K562 (cell line): ENCODE measurements around the gene TENM3. TPM values are rescaled to one million over a fixed set of nuclear protein-coding genes. Genes with fewer than 3 reads are reported as not detected.

Source experiments
- ATAC-seq: fragments of 200-7000 bp; cut with Tn5 transposase; 3 replicates; pipeline ENCODE4 v1.9.1; 2020; ENCODE audit warnings: moderate library complexity
- BruUV-seq: library from RNA; stranded (reverse); fragments of 400-500 nt; replicated peaks from 2 replicates; lab custom pipeline; 2021; lab: Mats Ljungman, UMichigan
- CTCF ChIA-PET: fragments of 300-600 bp; formaldehyde crosslinking; extraction: SDS; loops from one replicate; lab custom pipeline; 2021; ENCODE audit warnings: low intra/inter-chr PET ratio; lab: Yijun Ruan, JAX
- POLR2A ChIA-PET: fragments of 300-600, 350-650 bp; sonication (Branson Sonifier 250); formaldehyde crosslinking; extraction: SDS; loops from one replicate; lab custom pipeline; 2021; ENCODE audit warnings: antibody characterized with exemption, inconsistent platforms; lab: Yijun Ruan, JAX
- DNase-seq, 4 experiments: peaks; one replicate each; pipeline versions ENCODE4 v3.0.0 to v3.0.0-alpha.2; 2011 to 2018; ENCODE audit warnings: low spot score in 3 of 4, mixed read lengths in 3 of 4; ENCODE audit errors: extremely low read depth in 1 of 4
- FAIRE-seq: peaks from 2 replicates; lab custom pipeline; 2011; peaks lifted over from hg19 to GRCh38; lab: Jason Lieb, UNC
- H2AFZ ChIP-seq: 2 replicates; pipeline ENCODE4 v1.6.0; 2011; ENCODE audit warnings: low read depth, low read length, control low read depth, inconsistent platforms
- H3K27ac ChIP-seq: fragments of 200-600 bp; 3 replicates; pipeline ENCODE4 v1.8.0; 2011; ENCODE audit warnings: low read depth, mild to moderate bottlenecking, control low read depth, inconsistent platforms, low read length, moderate library complexity, mixed read lengths; ENCODE audit errors: extremely low read depth
- H3K27me3 ChIP-seq, 2 experiments: fragments of 300-600 bp in 1 of 2; 2 replicates in 1 of 2; 3 replicates in 1 of 2; pipeline versions ENCODE4 v1.6.0 to v1.8.0; 2011; ENCODE audit warnings: inconsistent platforms in 2 of 2, low read length in 2 of 2, mild to moderate bottlenecking in 1 of 2, mixed read lengths in 1 of 2, moderate library complexity in 1 of 2; ENCODE audit not compliant: control insufficient read depth in 2 of 2, insufficient read depth in 2 of 2
- H3K36me3 ChIP-seq: fragments of 300-600 bp; 3 replicates; pipeline ENCODE4 v1.8.0; 2011; ENCODE audit warnings: mild to moderate bottlenecking, low read length, inconsistent platforms; ENCODE audit not compliant: control insufficient read depth, insufficient read depth
- H3K4me1 ChIP-seq, 2 experiments: fragments of 200-600 bp in 1 of 2; replicated peaks in 1 of 2; 2 replicates in 1 of 2; 3 replicates in 1 of 2; pipeline versions ENCODE4 v1.5.1 to v1.8.0; 2011; ENCODE audit warnings: inconsistent platforms in 2 of 2, low read length in 2 of 2, mild to moderate bottlenecking in 1 of 2, mixed read lengths in 1 of 2, moderate library complexity in 1 of 2; ENCODE audit not compliant: control insufficient read depth in 2 of 2, insufficient read depth in 2 of 2
- H3K4me2 ChIP-seq: 2 replicates; pipeline ENCODE4 v1.6.1; 2011; ENCODE audit warnings: low read length, control low read depth, inconsistent platforms, mixed read lengths; ENCODE audit not compliant: insufficient read depth
- H3K4me3 ChIP-seq: fragments of 200-600 bp; sonication (generic), shearing (Covaris generic); 2 replicates; pipeline ENCODE4 v1.5.1; 2016; ENCODE audit warnings: control low read depth, inconsistent platforms
- H3K79me2 ChIP-seq: fragments of 200-600 bp; 3 replicates; pipeline ENCODE4 v1.8.0; 2011; ENCODE audit warnings: low read length, inconsistent platforms; ENCODE audit not compliant: control insufficient read depth, insufficient read depth
- H3K9ac ChIP-seq, 2 experiments: 2 replicates each; pipeline versions ENCODE4 v1.6.0 to v1.6.1; 2011; ENCODE audit warnings: low read depth in 2 of 2, low read length in 2 of 2, control low read depth in 1 of 2, inconsistent platforms in 1 of 2, mild to moderate bottlenecking in 1 of 2, mixed read lengths in 1 of 2; ENCODE audit not compliant: insufficient read depth in 1 of 2
- H3K9me1 ChIP-seq: one replicate; pipeline ENCODE4 v1.6.0; 2011; ENCODE audit warnings: inconsistent platforms, mild to moderate bottlenecking, low read length, moderate library complexity; ENCODE audit not compliant: control insufficient read depth, insufficient read depth
- H3K9me3 ChIP-seq: replicated peaks from 2 replicates; pipeline ENCODE4 v1.5.1; 2011; ENCODE audit warnings: low read depth, low read length, inconsistent platforms; ENCODE audit not compliant: control insufficient read depth, insufficient read depth
- H4K20me1 ChIP-seq: replicated peaks from 2 replicates; pipeline ENCODE4 v1.6.1; 2011; ENCODE audit warnings: low read length, inconsistent platforms, mixed read lengths; ENCODE audit not compliant: control insufficient read depth, insufficient read depth
- CSDE1 ChIP-seq, 2 experiments: fragments of 450-650 bp; IDR thresholded peaks; 2 replicates each; pipeline ENCODE4 v1.6.1; 2016; ENCODE audit warnings: mild to moderate bottlenecking in 1 of 2
- CTBP1 ChIP-seq: fragments of 450-650 bp; IDR thresholded peaks from 2 replicates; pipeline ENCODE4 v1.6.1; 2016; ENCODE audit warnings: borderline replicate concordance
- NCOA6 ChIP-seq: fragments of 450-650 bp; IDR thresholded peaks from 2 replicates; pipeline ENCODE4 v1.6.1; 2017; ENCODE audit warnings: mild to moderate bottlenecking
- PHF20 ChIP-seq: fragments of 450-650 bp; IDR thresholded peaks from 2 replicates; pipeline ENCODE4 v1.6.1; 2018; ENCODE audit not compliant: partially characterized antibody
- RCOR1 ChIP-seq, 2 experiments: IDR thresholded peaks; 2 replicates each; pipeline ENCODE4 v1.6.1; 2012; ENCODE audit warnings: low read depth in 2 of 2, low read length in 2 of 2, borderline replicate concordance in 1 of 2, improper control_type of control experiment in 1 of 2
- XRCC4 ChIP-seq: IDR thresholded peaks from one replicate; pipeline ENCODE4 v1.6.1; 2011; ENCODE audit not compliant: insufficient read depth, insufficient read length; ENCODE audit errors: extremely low read depth
- ZC3H8 ChIP-seq: fragments of 450-650 bp; IDR thresholded peaks from 2 replicates; pipeline ENCODE4 v1.6.1; 2017
- ZNF217 ChIP-seq: sonication (generic); formaldehyde crosslinking; IDR thresholded peaks from 2 replicates; pipeline ENCODE4 v1.8.0; 2022; ENCODE audit warnings: mild to moderate bottlenecking, missing genetic modification reagents
- ZNF445 ChIP-seq: fragments of 250-450 bp; sonication (Bioruptor Pico); IDR thresholded peaks from 2 replicates; pipeline ENCODE4 v1.4.0; 2020; ENCODE audit warnings: low read depth, mild to moderate bottlenecking, moderate library complexity
- ZNF668 ChIP-seq: fragments of 250-450 bp; sonication (Bioruptor Pico); IDR thresholded peaks from 2 replicates; pipeline ENCODE4 v1.8.0; 2022; ENCODE audit warnings: mild to moderate bottlenecking, inconsistent platforms
- WGBS: fragments of 100-300 bp; shearing (Covaris generic); methylation state at CpG from one replicate; pipeline ENCODE4 v1.1.6; 2016; ENCODE audit warnings: low coverage, mixed read lengths; ENCODE audit not compliant: insufficient coverage; ENCODE audit errors: missing lambda C conversion rate; 5-methylcytosine and 5-hydroxymethylcytosine counted together
- in situ Hi-C: fragments of 300-500 bp; cut with MboI; formaldehyde crosslinking; loops from 4 replicates; pipeline ENCODE4 v1.15.0; 2018; ENCODE audit warnings: inconsistent platforms, mixed read lengths
- intact Hi-C: fragments of 100-400 bp; cut with micrococcal nuclease; formaldehyde crosslinking; loops from 2 replicates; pipeline ENCODE4 v1.14.2; 2022
- polyA plus RNA-seq, 8 experiments: library from polyadenylated mRNA; depleted of rRNA in 4 of 8; stranded (reverse) in 5 of 8; unstranded in 3 of 8; fragments of >200 nt; fragmentation: Nextera tagmentation in 2 of 8; fragmentation: Illumina TruSeq in 1 of 8; extraction: Ambion mirVana in 2 of 8; extraction: Trizol in 1 of 8; gene quantifications; 2 replicates each; pipeline versions ENCODE4 v1.2.1 to v1.2.3, GENCODE V29; 2011 to 2014; ENCODE audit warnings: inconsistent platforms in 1 of 8, missing spikeins in 1 of 8
- total RNA-seq, 7 experiments: library from RNA; depleted of rRNA in 6 of 7; stranded (reverse); fragments of >200 nt in 6 of 7; fragmentation: Illumina TruSeq in 2 of 7; extraction: Trizol in 2 of 7; gene quantifications; 2 replicates each; pipeline versions ENCODE4 v1.2.1 to v1.2.3, GENCODE V29; 2011 to 2021; ENCODE audit warnings: low replicate concordance in 1 of 7
- TF ChIP-seq, protein P1 (sequence below): sonication (generic); formaldehyde crosslinking; IDR thresholded peaks from 2 replicates; pipeline ENCODE4 v1.5.0; 2020; ENCODE audit warnings: missing genetic modification reagents
- TF ChIP-seq, protein P2 (sequence below): sonication (generic); formaldehyde crosslinking; IDR thresholded peaks from 2 replicates; pipeline ENCODE4 v1.4.0; 2020; ENCODE audit warnings: mild to moderate bottlenecking, missing genetic modification reagents

Gene TENM3
- total and polyA plus RNA-seq, 9 of the 15 experiments (the other 6 are each of a cell fraction or from before 2014, with no cell fraction given): 0.01 to 0.02 TPM; not detected in 7

DNA sequence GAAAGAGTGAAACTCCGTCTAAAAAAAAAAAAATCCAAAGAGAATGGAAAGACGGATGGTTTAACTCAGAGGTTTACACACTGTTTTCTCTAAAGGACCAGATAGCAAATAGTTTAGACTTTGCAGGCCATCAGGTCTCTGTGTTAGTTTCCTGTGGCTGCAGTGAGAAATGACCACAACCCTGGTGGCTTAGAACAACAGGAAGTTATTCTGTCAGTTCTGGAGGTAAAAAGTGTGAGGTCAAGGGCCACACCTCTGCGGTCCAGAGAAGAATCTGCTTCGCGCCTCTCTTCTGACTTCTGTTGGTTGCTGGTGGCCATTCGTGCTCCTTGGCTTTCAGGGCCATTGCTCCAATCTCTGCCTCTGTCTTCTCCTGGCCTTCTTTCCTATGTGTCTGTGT lies 76.9 kb downstream of the TENM3 start (continued):
- TF ChIP-seq, protein P1, sequence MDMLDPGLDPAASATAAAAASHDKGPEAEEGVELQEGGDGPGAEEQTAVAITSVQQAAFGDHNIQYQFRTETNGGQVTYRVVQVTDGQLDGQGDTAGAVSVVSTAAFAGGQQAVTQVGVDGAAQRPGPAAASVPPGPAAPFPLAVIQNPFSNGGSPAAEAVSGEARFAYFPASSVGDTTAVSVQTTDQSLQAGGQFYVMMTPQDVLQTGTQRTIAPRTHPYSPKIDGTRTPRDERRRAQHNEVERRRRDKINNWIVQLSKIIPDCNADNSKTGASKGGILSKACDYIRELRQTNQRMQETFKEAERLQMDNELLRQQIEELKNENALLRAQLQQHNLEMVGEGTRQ (CRISPR knock-in tag): no peak
- no peak for TF ChIP-seq CTBP1
- no peak for TF ChIP-seq ZNF217 (CRISPR knock-in tag)

DNA sequence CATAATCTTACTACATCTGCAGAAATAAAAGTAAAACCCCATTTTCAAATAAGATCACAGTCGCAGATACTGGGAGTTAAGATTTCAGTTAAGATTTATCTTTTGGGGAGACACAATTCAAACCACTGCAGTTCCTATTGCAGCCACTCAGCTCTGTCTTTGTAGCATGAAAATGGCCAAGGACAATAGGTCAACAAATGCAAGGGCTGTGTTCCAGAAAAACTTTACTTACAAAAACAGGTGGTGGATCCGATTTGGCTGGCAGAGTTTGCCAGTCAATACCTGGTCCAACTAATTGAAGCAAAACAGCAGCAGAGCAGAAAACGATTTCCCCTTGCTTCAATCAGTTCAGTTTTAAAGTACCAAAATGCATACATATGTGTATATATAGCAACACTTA lies 77.4 kb downstream of the TENM3 start:
- Histone ChIP-seq H3K9me1 (no peaks in the 10 kb centered on the region), H3K79me2 (no peaks in the 10 kb centered on the region), H3K27ac (no peak overlapping the region), H3K36me3 (no peaks in the 10 kb centered on the region), H3K4me3 (no peak overlapping the region), H3K4me2 (no peak overlapping the region), H2AFZ (no peak overlapping the region), H3K27me3 (0 out of 5 replicates have a peak, but pooled peaks cover 0 to 4% of the 10 kb centered on the region in 2 experiments), H3K9ac (no peak overlapping the region), H4K20me1 (no peaks in the 10 kb centered on the region), H3K9me3 (no peaks in the 10 kb centered on the region), H3K4me1 (no peaks in the 10 kb centered on the region)
- ChIA-PET CTCF (no interaction called here), POLR2A (no interaction called here)
- WGBS: 5% methylated on average over 3 of the region's 3 CpGs
- TF ChIP-seq ZNF445 (CRISPR knock-in tag) (no peak), PHF20 (no peak), ZC3H8 (no peak), NCOA6 (no peak), CSDE1 (IDR thresholded peaks at IDR 0.05) (no peak), RCOR1 (IDR thresholded peaks at IDR 0.05; ENCODE audit: borderline replicate concordance in 1 of 2, low read depth in 2 of 2, low read length in 2 of 2) (no peak), ZNF668 (CRISPR knock-in tag) (no peak), XRCC4 (no peak)
- TF ChIP-seq, protein P2, sequence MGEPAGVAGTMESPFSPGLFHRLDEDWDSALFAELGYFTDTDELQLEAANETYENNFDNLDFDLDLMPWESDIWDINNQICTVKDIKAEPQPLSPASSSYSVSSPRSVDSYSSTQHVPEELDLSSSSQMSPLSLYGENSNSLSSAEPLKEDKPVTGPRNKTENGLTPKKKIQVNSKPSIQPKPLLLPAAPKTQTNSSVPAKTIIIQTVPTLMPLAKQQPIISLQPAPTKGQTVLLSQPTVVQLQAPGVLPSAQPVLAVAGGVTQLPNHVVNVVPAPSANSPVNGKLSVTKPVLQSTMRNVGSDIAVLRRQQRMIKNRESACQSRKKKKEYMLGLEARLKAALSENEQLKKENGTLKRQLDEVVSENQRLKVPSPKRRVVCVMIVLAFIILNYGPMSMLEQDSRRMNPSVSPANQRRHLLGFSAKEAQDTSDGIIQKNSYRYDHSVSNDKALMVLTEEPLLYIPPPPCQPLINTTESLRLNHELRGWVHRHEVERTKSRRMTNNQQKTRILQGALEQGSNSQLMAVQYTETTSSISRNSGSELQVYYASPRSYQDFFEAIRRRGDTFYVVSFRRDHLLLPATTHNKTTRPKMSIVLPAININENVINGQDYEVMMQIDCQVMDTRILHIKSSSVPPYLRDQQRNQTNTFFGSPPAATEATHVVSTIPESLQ (CRISPR knock-in tag): no peak
- FAIRE-seq (no peak), ATAC-seq (no peak), DNase-seq (no peak)
- intact Hi-C loops (no loop called here), in situ Hi-C loops (no loop called here)
- no TSS peak for BruUV-seq
